GM18508 (cell line): Measurements from ENCODE around the gene PARVB.

Experiments
- ATAC-seq: cut with Tn5 transposase; IDR thresholded peaks from one replicate; pipeline ENCODE4 v1.9.1; 2021; ENCODE audit warnings: moderate number of reproducible peaks; ENCODE audit not compliant: insufficient read depth, unreplicated experiment

The PARVB gene

DNA sequence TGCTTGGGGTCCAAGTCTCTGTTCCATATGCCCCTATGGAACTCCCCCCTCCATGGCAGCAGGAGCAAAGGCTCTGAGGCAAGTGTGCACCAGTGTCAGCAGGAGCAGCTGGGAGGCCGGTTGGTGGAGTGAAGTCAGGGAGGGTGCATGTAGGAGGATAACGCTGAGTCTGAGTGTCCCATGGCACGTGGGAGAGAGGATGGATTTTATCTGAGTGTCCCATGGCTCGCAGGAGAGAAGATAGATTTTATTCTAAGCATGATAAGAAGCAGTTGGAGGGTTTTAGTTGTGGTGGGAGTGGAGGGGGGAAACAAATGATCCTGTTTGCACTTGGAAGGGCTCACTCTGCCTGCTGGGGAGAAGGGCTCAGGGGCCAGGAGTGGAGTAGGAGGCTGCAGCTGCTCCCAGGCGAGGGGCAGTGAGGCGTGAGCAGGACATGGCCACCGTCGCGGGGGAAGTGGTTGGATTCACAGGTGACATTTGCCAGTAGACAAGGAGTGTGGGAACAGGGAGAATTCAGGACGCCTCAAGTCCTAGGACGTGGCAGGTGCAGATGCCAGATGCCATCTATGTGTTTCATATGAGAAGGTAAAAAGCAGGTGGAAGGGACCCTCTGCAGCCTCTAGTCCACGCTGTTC is 123.0 kb downstream of the PARVB start:
- no peak for ATAC-seq

- ATAC-seq, result no peak
Measured at GRCh38 chr22:44147821-44148574, 123.9 kb downstream of the PARVB start.

- no peak for ATAC-seq
Measured at GRCh38 chr22:44151676-44152075, 127.6 kb downstream of the PARVB start.

- no peak for ATAC-seq
Measured at GRCh38 chr22:44153710-44154109, 129.6 kb downstream of the PARVB start.

DNA sequence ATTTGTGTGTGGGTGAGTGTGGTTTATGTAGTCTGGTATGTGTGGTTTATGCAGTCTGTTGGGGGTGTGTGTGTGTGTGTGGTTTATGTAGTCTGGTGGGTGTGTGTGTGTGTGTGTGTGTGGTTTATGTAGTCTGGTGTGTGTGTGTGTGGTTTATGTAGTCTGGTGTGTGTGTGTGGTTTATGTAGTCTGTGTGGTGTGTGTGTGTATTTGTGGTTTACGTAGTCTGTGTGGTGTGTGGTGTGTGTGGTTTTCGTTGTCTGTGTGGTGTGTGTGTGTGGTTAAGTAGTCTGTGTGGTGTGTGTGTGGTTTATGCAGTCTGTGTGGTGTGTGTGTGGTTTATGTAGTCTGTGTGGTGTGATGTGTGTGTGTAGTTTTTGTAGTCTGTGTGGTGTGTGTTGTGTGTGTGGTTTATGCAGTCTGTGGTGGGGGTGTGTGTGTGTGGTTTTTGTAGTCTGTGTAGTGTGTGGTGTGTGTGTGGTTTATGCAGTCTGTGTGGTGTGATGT is 130.4 kb downstream of the PARVB start:
- no peak for ATAC-seq

DNA sequence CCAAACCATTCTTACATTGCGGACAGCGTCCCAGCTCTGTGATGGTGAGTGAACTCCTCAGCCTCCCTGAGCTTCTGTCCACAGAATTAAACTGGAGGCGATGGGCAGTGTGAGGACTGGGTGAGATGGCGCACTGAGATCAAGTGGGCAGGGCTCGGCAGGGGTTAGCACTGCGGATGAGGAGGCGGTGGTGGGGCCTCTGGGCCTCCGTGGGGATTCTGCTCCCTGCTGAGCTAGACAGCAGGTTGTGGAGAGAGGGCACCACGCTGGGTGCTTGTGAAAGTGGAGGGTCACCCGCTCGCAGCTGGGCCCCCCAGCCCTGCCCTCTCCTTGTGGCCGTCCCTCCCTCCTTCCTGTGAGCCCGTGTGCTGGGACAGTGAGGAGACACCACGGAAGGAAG is 131.0 kb downstream of the PARVB start:
- no peak for ATAC-seq

DNA sequence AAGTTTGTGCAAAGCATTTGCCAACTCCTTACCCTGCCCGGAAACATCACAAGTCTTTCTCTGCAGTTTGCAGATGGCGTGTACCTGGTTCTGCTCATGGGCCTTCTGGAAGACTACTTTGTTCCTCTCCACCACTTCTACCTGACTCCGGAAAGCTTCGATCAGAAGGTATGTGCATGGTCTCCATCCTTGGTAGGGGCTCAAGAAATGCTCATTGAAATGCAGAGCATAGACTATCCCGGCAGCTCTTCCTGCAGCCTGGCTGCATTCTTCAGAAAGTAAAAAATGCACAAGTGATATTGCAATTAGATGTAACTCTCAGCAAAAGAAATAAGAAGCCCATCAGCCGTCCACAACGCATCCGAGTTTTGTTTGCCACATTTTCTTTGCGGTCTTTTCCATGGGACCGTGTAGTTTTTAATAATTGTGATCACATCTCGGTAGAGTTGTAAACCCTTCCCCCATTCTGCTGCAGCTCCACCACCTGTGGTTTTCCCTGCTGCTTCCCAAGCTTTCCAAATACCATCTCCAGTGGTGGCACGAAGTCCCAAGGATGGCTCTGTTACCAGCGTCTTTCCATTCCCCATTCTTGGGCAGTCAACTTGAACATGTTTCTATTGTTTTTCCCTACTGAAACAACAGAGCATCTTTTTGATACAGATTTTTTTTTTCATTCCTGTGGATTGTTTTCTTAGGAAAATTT is 134.0 kb downstream of the PARVB start:
- ATAC-seq, result no peak

DNA sequence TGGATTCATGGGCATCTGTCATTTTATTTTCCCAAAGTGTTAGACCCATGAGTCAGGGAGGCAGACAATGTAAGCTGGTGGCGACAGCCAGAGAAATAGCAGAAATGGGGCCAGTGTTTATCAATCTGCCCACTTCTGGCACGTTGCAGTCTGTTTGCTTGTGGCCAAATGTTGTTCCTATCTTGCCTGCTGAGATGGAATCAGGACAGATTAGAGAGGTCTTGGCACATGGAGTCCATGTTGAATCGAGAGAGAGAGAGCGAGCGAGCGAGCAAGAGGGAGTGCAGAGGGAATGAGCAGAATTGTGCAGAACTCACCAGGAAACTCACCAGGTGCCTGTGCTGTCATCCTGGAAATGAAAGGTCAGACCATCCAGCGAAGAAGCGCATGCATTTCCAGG is 134.7 kb downstream of the PARVB start:
- no peak for ATAC-seq

GRCh38 chr22:44159221-44159620 is 135.1 kb downstream of the PARVB start:
- no peak for ATAC-seq

GRCh38 chr22:44159811-44160210 is 135.7 kb downstream of the PARVB start:
- no peak for ATAC-seq

- no peak for ATAC-seq
Measured at GRCh38 chr22:44160421-44160820, 136.3 kb downstream of the PARVB start.

GRCh38 chr22:44161673-44162072 is 137.6 kb downstream of the PARVB start:
- ATAC-seq, result no peak

DNA sequence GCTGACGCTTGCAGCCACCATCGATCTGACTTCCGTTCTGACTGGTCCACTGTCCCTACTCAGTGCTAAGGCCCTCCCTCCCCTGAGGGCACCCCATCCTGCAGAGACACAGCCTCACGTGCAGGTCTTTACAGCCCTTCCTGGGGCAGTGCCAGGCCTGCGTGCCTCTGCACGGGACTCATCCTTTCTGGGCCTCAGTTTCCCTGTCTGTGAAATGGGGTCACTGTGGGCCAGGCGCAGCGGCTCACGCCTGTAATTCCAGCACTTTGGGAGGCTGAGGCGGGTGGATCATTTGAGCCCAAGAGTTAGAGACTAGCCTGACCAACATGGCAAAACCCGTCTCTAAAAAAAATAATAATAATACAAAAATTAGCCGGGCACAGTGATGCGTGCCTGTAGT is 138.9 kb downstream of the PARVB start:
- ATAC-seq, result no peak

GRCh38 chr22:44163536-44163935 is 139.4 kb downstream of the PARVB start:
- ATAC-seq, result no peak

GRCh38 chr22:44164031-44164430 is 139.9 kb downstream of the PARVB start:
- ATAC-seq, result no peak

DNA sequence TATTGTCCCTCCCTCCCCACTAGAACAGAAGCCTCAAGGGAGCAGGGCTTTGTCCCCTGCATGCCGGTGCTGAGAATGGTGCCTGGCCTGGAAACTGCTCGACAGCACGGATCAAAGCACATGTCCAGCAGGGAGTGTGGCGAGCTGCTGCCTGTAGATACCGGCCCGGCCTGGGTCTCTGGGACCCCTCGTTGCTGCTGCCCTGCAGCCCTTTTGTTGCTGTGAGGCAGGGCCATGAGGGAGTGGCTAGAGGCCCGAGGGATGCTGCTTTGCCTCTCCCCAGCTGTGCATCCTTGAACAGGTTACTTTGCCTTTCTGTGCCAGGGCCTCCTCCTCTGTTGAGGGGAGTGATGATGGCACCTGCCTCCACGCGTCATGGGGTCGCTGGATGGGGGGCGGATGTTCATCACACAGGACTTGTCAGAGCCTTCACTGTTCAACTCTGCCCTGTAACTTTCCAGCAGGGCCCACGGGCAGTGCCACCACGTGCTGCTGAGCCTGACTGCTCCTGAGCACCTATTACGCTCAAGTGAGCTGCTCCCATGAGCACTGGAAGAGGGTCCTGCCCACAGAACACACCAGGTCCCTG is 141.3 kb downstream of the PARVB start:
- ATAC-seq, result no peak

DNA sequence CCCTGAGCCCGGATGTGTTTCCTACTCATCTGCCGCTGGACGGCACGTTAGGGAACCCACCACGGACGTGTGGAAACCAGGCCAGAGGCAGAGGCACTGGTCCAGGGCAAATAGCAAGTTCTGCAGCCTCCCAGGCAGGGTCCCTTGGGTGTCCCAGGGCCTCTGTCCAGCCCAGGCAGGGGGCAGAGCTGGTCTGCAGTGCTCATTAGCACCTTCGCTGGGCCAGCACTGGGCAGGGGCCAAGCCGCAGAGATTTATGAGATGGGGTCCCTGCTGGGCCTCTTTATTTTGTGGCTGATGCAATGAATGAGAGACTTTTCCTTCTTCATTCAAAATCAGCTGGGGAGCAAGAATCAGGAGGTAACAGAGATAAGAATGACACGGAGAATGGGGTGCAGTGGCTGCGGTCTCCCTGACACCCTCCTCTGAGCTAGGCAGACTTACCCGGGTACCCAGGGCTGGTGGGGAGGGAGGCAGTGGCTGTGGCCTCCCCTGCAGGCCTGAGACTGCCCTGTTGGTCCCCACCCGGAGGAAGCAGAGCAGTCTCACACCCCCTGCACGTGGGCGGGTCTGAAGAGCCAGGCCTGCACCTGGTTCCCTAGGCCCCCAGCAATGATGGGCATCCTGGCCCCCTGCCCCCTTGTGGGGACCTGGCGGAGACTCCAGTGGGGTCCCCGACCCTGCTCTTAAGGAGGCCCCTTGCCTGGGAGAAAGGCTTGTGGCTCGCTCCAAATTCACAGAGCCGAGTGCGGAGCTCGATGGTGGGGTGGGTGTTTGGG is 142.6 kb downstream of the PARVB start:
- no peak for ATAC-seq

GRCh38 chr22:44167501-44167900 is 143.4 kb downstream of the PARVB start:
- ATAC-seq, result no peak

GRCh38 chr22:44168206-44168605 is 144.1 kb downstream of the PARVB start:
- ATAC-seq, result no peak

GRCh38 chr22:44170470-44170869 is 146.4 kb downstream of the PARVB start:
- ATAC-seq, result no peak
